Measurements from ENCODE around the gene MSI2.

MSI2 gene

GRCh38 chr17:57466017-57466471 lies 209.7 kb downstream of the MSI2 start:
- H3K27ac ChIP-seq (ENCODE audit: low read depth, low read length, poor library complexity, severe bottlenecking) = peak overlapping the region; percentile 100
- peaks cover 100% of the 10 kb centered on the region for H3K4me1 ChIP-seq (ENCODE audit: insufficient read depth, low read length, severe bottlenecking)
- TF ChIP-seq EZH2 (IDR thresholded peaks at IDR 0.05; ENCODE audit: borderline replicate concordance, low read length) = no peak
- peaks cover 15% of the 10 kb centered on the region for H3K36me3 ChIP-seq (ENCODE audit: insufficient read depth, low read length)
- no peaks in the 10 kb centered on the region for H4K20me1 ChIP-seq (ENCODE audit: insufficient read depth, low read length)
- H3K4me3 ChIP-seq (ENCODE audit: low read depth, low read length, poor library complexity, severe bottlenecking) = peak overlapping the region; percentile 28
- H3K9me2 ChIP-seq (ENCODE audit: low read depth, low read length) = no peaks in the 10 kb centered on the region
- no peaks in the 10 kb centered on the region for H3K9me3 ChIP-seq (ENCODE audit: low read length)
- H2AFZ ChIP-seq (ENCODE audit: low read length) = no peak overlapping the region
- H3K4me2 ChIP-seq (ENCODE audit: low read length) = peak overlapping the region; percentile 63
- H3K27me3 ChIP-seq (ENCODE audit: insufficient read depth, low read length) = no peaks in the 10 kb centered on the region
- peak overlapping the region; percentile 62 for H3K9ac ChIP-seq (ENCODE audit: low read length)
- peaks cover 12% of the 10 kb centered on the region; the same call in 1 of the 2 replicates for H3K79me2 ChIP-seq (ENCODE audit: insufficient read depth, low read length)
- peaks cover 10% of the 10 kb centered on the region for H3F3A ChIP-seq (ENCODE audit: insufficient read depth, low read length)

- peaks cover 100% of the 10 kb centered on the region for H3K4me1 ChIP-seq (ENCODE audit: insufficient read depth, low read length, severe bottlenecking)
- peaks cover 12% of the 10 kb centered on the region; the same call in 1 of the 2 replicates for H3K79me2 ChIP-seq (ENCODE audit: insufficient read depth, low read length)
- peaks cover 15% of the 10 kb centered on the region for H3K36me3 ChIP-seq (ENCODE audit: insufficient read depth, low read length)
- peak overlapping the region; percentile 62 for H3K9ac ChIP-seq (ENCODE audit: low read length)
- H3K27me3 ChIP-seq (ENCODE audit: insufficient read depth, low read length) = no peaks in the 10 kb centered on the region
- peaks cover 10% of the 10 kb centered on the region for H3F3A ChIP-seq (ENCODE audit: insufficient read depth, low read length)
- peak overlapping the region; percentile 63; the same call in 1 of the 2 replicates for H3K4me2 ChIP-seq (ENCODE audit: low read length)
- TF ChIP-seq CTCF (IDR thresholded peaks at IDR 0.05; ENCODE audit: low read length) = no peak
- TF ChIP-seq EZH2 (IDR thresholded peaks at IDR 0.05; ENCODE audit: borderline replicate concordance, low read length) = no peak
- no peak overlapping the region for H2AFZ ChIP-seq (ENCODE audit: low read length)
- peak overlapping the region; percentile 100 for H3K27ac ChIP-seq (ENCODE audit: low read depth, low read length, poor library complexity, severe bottlenecking)
- H4K20me1 ChIP-seq (ENCODE audit: insufficient read depth, low read length) = no peaks in the 10 kb centered on the region
- no peaks in the 10 kb centered on the region for H3K9me3 ChIP-seq (ENCODE audit: low read length)
- H3K4me3 ChIP-seq (ENCODE audit: low read depth, low read length, poor library complexity, severe bottlenecking) = no peak overlapping the region
- no peaks in the 10 kb centered on the region for H3K9me2 ChIP-seq (ENCODE audit: low read depth, low read length)
These were observed 210.2 kb downstream of the MSI2 start for GRCh38 chr17:57466521-57466920.

GRCh38 chr17:57467226-57467625 lies 210.9 kb downstream of the MSI2 start:
- Histone ChIP-seq H3K9me2 (ENCODE audit: low read depth, low read length) (no peaks in the 10 kb centered on the region), H3K79me2 (ENCODE audit: insufficient read depth, low read length) (peaks cover 12% of the 10 kb centered on the region; the same call in 1 of the 2 replicates), H3K4me2 (ENCODE audit: low read length) (no peak overlapping the region), H2AFZ (ENCODE audit: low read length) (no peak overlapping the region), H3K9me3 (ENCODE audit: low read length) (no peaks in the 10 kb centered on the region), H3K27ac (ENCODE audit: low read depth, low read length, poor library complexity, severe bottlenecking) (peak overlapping the region; percentile 100), H4K20me1 (ENCODE audit: insufficient read depth, low read length) (no peaks in the 10 kb centered on the region), H3K4me1 (ENCODE audit: insufficient read depth, low read length, severe bottlenecking) (peaks cover 100% of the 10 kb centered on the region), H3K9ac (ENCODE audit: low read length) (peak overlapping the region; percentile 62; the same call in 1 of the 2 replicates), H3K36me3 (ENCODE audit: insufficient read depth, low read length) (peaks cover 12% of the 10 kb centered on the region), H3F3A (ENCODE audit: insufficient read depth, low read length) (peaks cover 10% of the 10 kb centered on the region), H3K27me3 (ENCODE audit: insufficient read depth, low read length) (no peaks in the 10 kb centered on the region), H3K4me3 (ENCODE audit: low read depth, low read length, poor library complexity, severe bottlenecking) (no peak overlapping the region)
- TF ChIP-seq EZH2 (IDR thresholded peaks at IDR 0.05; ENCODE audit: borderline replicate concordance, low read length) (no peak), CTCF (IDR thresholded peaks at IDR 0.05; ENCODE audit: low read length) (no peak)

GRCh38 chr17:57467801-57468200 lies 211.5 kb downstream of the MSI2 start:
- Histone ChIP-seq H2AFZ (ENCODE audit: low read length) (no peak overlapping the region), H3K79me2 (ENCODE audit: insufficient read depth, low read length) (peaks cover 7% of the 10 kb centered on the region; the same call in 1 of the 2 replicates), H3K27ac (ENCODE audit: low read depth, low read length, poor library complexity, severe bottlenecking) (peak overlapping the region; percentile 100), H3F3A (ENCODE audit: insufficient read depth, low read length) (peaks cover 10% of the 10 kb centered on the region), H3K4me3 (ENCODE audit: low read depth, low read length, poor library complexity, severe bottlenecking) (no peak overlapping the region), H3K36me3 (ENCODE audit: insufficient read depth, low read length) (peaks cover 12% of the 10 kb centered on the region), H3K9me3 (ENCODE audit: low read length) (no peaks in the 10 kb centered on the region), H3K4me2 (ENCODE audit: low read length) (no peak overlapping the region; the same call in 1 of the 2 replicates), H3K4me1 (ENCODE audit: insufficient read depth, low read length, severe bottlenecking) (peaks cover 100% of the 10 kb centered on the region), H3K9ac (ENCODE audit: low read length) (no peak overlapping the region; the same call in 1 of the 2 replicates), H3K9me2 (ENCODE audit: low read depth, low read length) (no peaks in the 10 kb centered on the region), H4K20me1 (ENCODE audit: insufficient read depth, low read length) (no peaks in the 10 kb centered on the region), H3K27me3 (ENCODE audit: insufficient read depth, low read length) (no peaks in the 10 kb centered on the region)
- TF ChIP-seq EZH2 (IDR thresholded peaks at IDR 0.05; ENCODE audit: borderline replicate concordance, low read length) = no peak
- no peak for TF ChIP-seq CTCF (IDR thresholded peaks at IDR 0.05; ENCODE audit: low read length)
